SK-N-SH (cell line): Measurements from ENCODE around the gene NRCAM. TPM values are rescaled to one million over a fixed set of nuclear protein-coding genes. Genes with fewer than 3 reads are reported as not detected.

Experiments used
- CTCF ChIA-PET: fragments of 300-600, 350-600 bp; formaldehyde crosslinking; extraction: SDS; loops from one replicate; lab custom pipeline; 2021; lab: Yijun Ruan, JAX
- POLR2A ChIA-PET: fragments of 350-600 bp; sonication (Branson Sonifier 250); formaldehyde crosslinking; extraction: SDS; loops from one replicate; lab custom pipeline; 2020; ENCODE audit warnings: antibody characterized with exemption, inconsistent platforms; lab: Yijun Ruan, JAX
- DNase-seq: peaks from one replicate; pipeline ENCODE4 v3.0.0; 2012
- H2AFZ ChIP-seq: fragments of 200-600 bp; sonication (generic); 2 replicates; pipeline ENCODE4 v1.8.1; 2016; ENCODE audit warnings: antibody characterized with exemption, mild to moderate bottlenecking, low read depth
- H3F3A ChIP-seq: fragments of 200-600 bp; sonication (generic); replicated peaks from 2 replicates; pipeline ENCODE3; 2016; ENCODE audit warnings: antibody characterized with exemption, mild to moderate bottlenecking; ENCODE audit not compliant: insufficient read depth
- H3K27ac ChIP-seq, 2 experiments: fragments of 200-500 bp in 1 of 2; fragments of 200-600 bp in 1 of 2; sonication (Bioruptor generic) in 1 of 2; sonication (generic), shearing (Covaris generic) in 1 of 2; 2 replicates each; pipeline versions ENCODE4 v1.5.1 to v1.6.1; 2014 to 2016; ENCODE audit warnings: low read depth in 2 of 2, inconsistent platforms in 1 of 2, low read length in 1 of 2, mild to moderate bottlenecking in 1 of 2, mixed read lengths in 1 of 2
- H3K27me3 ChIP-seq: fragments of 200-600 bp; sonication (generic), shearing (Covaris generic); 2 replicates; pipeline ENCODE4 v1.6.1; 2016; ENCODE audit warnings: mixed run types; ENCODE audit not compliant: insufficient read depth
- H3K36me3 ChIP-seq, 2 experiments: fragments of 200-500 bp in 1 of 2; fragments of 200-600 bp in 1 of 2; sonication (Bioruptor generic) in 1 of 2; sonication (generic) in 1 of 2; replicated peaks in 1 of 2; 2 replicates each; pipeline versions ENCODE3 to v1.5.1; 2014 to 2016; ENCODE audit warnings: low read length in 1 of 2, mild to moderate bottlenecking in 1 of 2; ENCODE audit not compliant: insufficient read depth in 2 of 2, control insufficient read depth in 1 of 2
- H3K4me1 ChIP-seq, 2 experiments: fragments of 200-500 bp in 1 of 2; fragments of 200-600 bp in 1 of 2; sonication (Bioruptor generic) in 1 of 2; sonication (generic), shearing (Covaris generic) in 1 of 2; 2 replicates each; pipeline versions ENCODE4 v1.5.1 to v1.6.1; 2014 to 2016; ENCODE audit warnings: low read depth in 1 of 2, low read length in 1 of 2, mixed run types in 1 of 2; ENCODE audit not compliant: insufficient read depth in 2 of 2, control insufficient read depth in 1 of 2
- H3K4me2 ChIP-seq: fragments of 200-600 bp; sonication (generic), shearing (Covaris generic); 2 replicates; pipeline ENCODE4 v1.6.1; 2017; ENCODE audit warnings: mixed run types
- H3K4me3 ChIP-seq, 2 experiments: fragments of 200-500 bp in 1 of 2; fragments of 200-600 bp in 1 of 2; sonication (Bioruptor generic) in 1 of 2; sonication (generic), shearing (Covaris generic) in 1 of 2; 2 replicates each; pipeline versions ENCODE4 v1.5.1 to v1.8.1; 2014 to 2016; ENCODE audit warnings: low read depth in 2 of 2, inconsistent platforms in 1 of 2, low read length in 1 of 2, mild to moderate bottlenecking in 1 of 2, mixed read lengths in 1 of 2, moderate library complexity in 1 of 2
- H3K79me2 ChIP-seq: fragments of 200-600 bp; sonication (generic); 2 replicates; pipeline ENCODE4 v1.8.1; 2017; ENCODE audit warnings: mild to moderate bottlenecking; ENCODE audit not compliant: insufficient read depth
- H3K9ac ChIP-seq: fragments of 200-600 bp; sonication (generic); 2 replicates; pipeline ENCODE4 v1.6.1; 2017; ENCODE audit warnings: mixed run types
- H3K9me2 ChIP-seq: fragments of 200-600 bp; sonication (generic); 2 replicates; pipeline ENCODE4 v1.6.1; 2017; ENCODE audit warnings: mixed run types
- H3K9me3 ChIP-seq: fragments of 200-600 bp; sonication (generic); 2 replicates; pipeline ENCODE4 v1.6.1; 2017; ENCODE audit warnings: mixed run types, mild to moderate bottlenecking, moderate library complexity
- H4K20me1 ChIP-seq: fragments of 200-600 bp; sonication (generic); 2 replicates; pipeline ENCODE4 v1.6.1; 2017; ENCODE audit warnings: mild to moderate bottlenecking, mixed run types; ENCODE audit not compliant: insufficient read depth
- CTCF ChIP-seq: fragments of 200-600 bp; sonication (generic); IDR thresholded peaks from 2 replicates; pipeline ENCODE4 v1.6.1; 2017; ENCODE audit warnings: antibody characterized with exemption, mild to moderate bottlenecking, moderate library complexity
- GABPA ChIP-seq: IDR thresholded peaks from 2 replicates; pipeline ENCODE4 v1.4.0; 2012; ENCODE audit warnings: low read depth, mild to moderate bottlenecking
- JUND ChIP-seq: IDR thresholded peaks from 2 replicates; pipeline ENCODE4 v1.4.0; 2012
- NFIC ChIP-seq: IDR thresholded peaks from 2 replicates; pipeline ENCODE4 v1.4.0; 2012; ENCODE audit warnings: borderline replicate concordance
- PBX3 ChIP-seq: IDR thresholded peaks from 2 replicates; pipeline ENCODE4; 2012
- TCF12 ChIP-seq: IDR thresholded peaks from 2 replicates; pipeline ENCODE4 v1.4.0; 2012
- WGBS: methylation state at CpG from one replicate; pipeline ENCODE4 v1.1.6; 2017; ENCODE audit warnings: low lambda C conversion rate; 5-methylcytosine and 5-hydroxymethylcytosine counted together
- polyA plus RNA-seq, 3 experiments: library from polyadenylated mRNA; depleted of rRNA; stranded (reverse); fragments of >200 nt; gene quantifications; 2 replicates each; pipeline ENCODE4 v1.2.3, GENCODE V29; 2012

NRCAM gene
- polyA plus RNA-seq, 1 of the 3 experiments (the other 2 are of a cell fraction), result 1.1 TPM

- TF ChIP-seq CTCF (no peak), TCF12 (0 out of 2 replicates have a peak, but pooled peaks have one; percentile 4), PBX3 (0 out of 2 replicates have a peak, but pooled peaks have one; percentile 11), GABPA (no peak)
- H2AFZ ChIP-seq, result no peak overlapping the region
- no peaks in the 10 kb centered on the region for H3K27me3 ChIP-seq
- peaks cover 0 to 4% of the 10 kb centered on the region in 2 experiments; a peak in 1 of 4 replicates for H3K4me1 ChIP-seq
- no peaks in the 10 kb centered on the region for H3K9me3 ChIP-seq
- POLR2A ChIA-PET, result interaction anchor here (0.5 kb wide), 1 partner anchor 102 kb away, joined by 3 read pairs; no protein-coding TSS in a partner anchor
- H3K4me2 ChIP-seq, result no peak overlapping the region
- H4K20me1 ChIP-seq, result no peaks in the 10 kb centered on the region
- DNase-seq, result peak; percentile 34
- H3K9me2 ChIP-seq, result no peaks in the 10 kb centered on the region
- H3K79me2 ChIP-seq, result no peaks in the 10 kb centered on the region
- CTCF ChIA-PET, result interaction anchor here (0.6 to 6.6 kb wide), 3 partner anchors 18 to 78 kb away, joined by 3 to 43 read pairs (median 3); no protein-coding TSS in a partner anchor
- H3K4me3 ChIP-seq, result no peak overlapping the region
- 83% methylated on average over 5 of the region's 5 CpGs for WGBS
- no peaks in the 10 kb centered on the region for H3F3A ChIP-seq
- H3K9ac ChIP-seq, result no peak overlapping the region
- no peak overlapping the region for H3K27ac ChIP-seq
- no peaks in the 10 kb centered on the region for H3K36me3 ChIP-seq
Measured at GRCh38 chr7:108103558-108104298, 352.5 kb downstream of the NRCAM start.

GRCh38 chr7:108102671-108103312, 353.4 kb downstream of the NRCAM start:
- H4K20me1 ChIP-seq, result no peaks in the 10 kb centered on the region

More at GRCh38 chr7:108102671-108103312, 353.4 kb downstream of the NRCAM start:
- POLR2A ChIA-PET, result no interaction called here
- Histone ChIP-seq H2AFZ (no peak overlapping the region), H3F3A (no peaks in the 10 kb centered on the region), H3K4me1 (peaks cover 0 to 4% of the 10 kb centered on the region in 2 experiments; a peak in 1 of 4 replicates), H3K9me3 (no peaks in the 10 kb centered on the region), H3K79me2 (no peaks in the 10 kb centered on the region), H3K4me2 (no peak overlapping the region), H3K4me3 (no peak overlapping the region), H3K36me3 (no peaks in the 10 kb centered on the region), H3K9me2 (no peaks in the 10 kb centered on the region), H3K27me3 (no peaks in the 10 kb centered on the region), H3K27ac (no peak overlapping the region), H3K9ac (no peak overlapping the region)
- no peak for DNase-seq
- TF ChIP-seq JUND (no peak), TCF12 (no peak), NFIC (no peak)
- CTCF ChIA-PET, result interaction anchor here (1.1 to 6.6 kb wide), 2 partner anchors 15 to 43 kb away, joined by 5 to 43 read pairs; no protein-coding TSS in a partner anchor
- 95% methylated on average over 20 of the region's 20 CpGs for WGBS
